Epithelial cell of esophagus (primary cell): ENCODE measurements around the gene GNB2.
A peak's percentile ranks its signal among the peaks of the same experiment; 100 is the strongest.

ENCODE experiments used
- DNase-seq: peaks from one replicate; pipeline ENCODE4 v3.0.0; 2010; ENCODE audit warnings: low read depth
- H3K4me3 ChIP-seq: 2 replicates; pipeline ENCODE4 v1.5.1; 2011; ENCODE audit warnings: mild to moderate bottlenecking, low read length, control low read depth
- CTCF ChIP-seq: IDR thresholded peaks from 2 replicates; pipeline ENCODE4 v1.5.1; 2011; ENCODE audit warnings: low read depth, mild to moderate bottlenecking, low read length, control low read depth, inconsistent platforms; ENCODE audit not compliant: insufficient read depth; ENCODE audit errors: missing control alignments

The GNB2 gene

GRCh38 chr7:100674411-100675104, 1.0 kb downstream of the GNB2 start:
- no peak for DNase-seq
- peak overlapping the region; percentile 93 for H3K4me3 ChIP-seq
- TF ChIP-seq CTCF: no peak

- no peak for DNase-seq
- peak overlapping the region; percentile 93 for H3K4me3 ChIP-seq
- no peak for TF ChIP-seq CTCF
These were observed 1.5 kb downstream of the GNB2 start for GRCh38 chr7:100675105-100675451.

GRCh38 chr7:100675581-100676350, 2.2 kb downstream of the GNB2 start:
- TF ChIP-seq CTCF: no peak
- peak overlapping the region; percentile 93 for H3K4me3 ChIP-seq
- DNase-seq: peak; percentile 66

- peak overlapping the region; percentile 25 for H3K4me3 ChIP-seq
- TF ChIP-seq CTCF: no peak
- DNase-seq: no peak
These were observed 3.2 kb downstream of the GNB2 start for GRCh38 chr7:100676501-100677306.

GRCh38 chr7:100677308-100678267, 4.0 kb downstream of the GNB2 start:
- H3K4me3 ChIP-seq: no peak overlapping the region
- TF ChIP-seq CTCF: no peak
- DNase-seq: no peak

GRCh38 chr7:100678291-100678984, 4.9 kb downstream of the GNB2 start:
- DNase-seq: no peak
- H3K4me3 ChIP-seq: no peak overlapping the region
- no peak for TF ChIP-seq CTCF
